ENCODE data around the gene SAG.

SAG gene

GRCh38 chr2:233265899-233266431 is 41.7 kb upstream of the SAG start:
- no peak overlapping the region for H2BK120ac ChIP-seq (ENCODE audit: insufficient read depth, low read length, poor library complexity)
- no peak overlapping the region for H4K12ac ChIP-seq (ENCODE audit: low read depth, low read length)
- peaks cover 0 to 6% of the 10 kb centered on the region in 2 experiments for H3K4me1 ChIP-seq (ENCODE audit: control insufficient read depth in 1 of 2, insufficient read depth in 2 of 2, low read length in 2 of 2)
- no peak overlapping the region for H4K8ac ChIP-seq (ENCODE audit: low read depth, low read length)
- no peaks in the 10 kb centered on the region for H3K79me1 ChIP-seq (ENCODE audit: low read length)
- H2BK12ac ChIP-seq (ENCODE audit: low read length): no peak overlapping the region
- no peak overlapping the region for H3K14ac ChIP-seq (ENCODE audit: low read length)
- peak; percentile 73 to 88 for DNase-seq
- H4K91ac ChIP-seq (ENCODE audit: low read depth, low read length): no peak overlapping the region
- no peak overlapping the region for H3K23ac ChIP-seq (ENCODE audit: low read length)
- no peak overlapping the region for H2AK5ac ChIP-seq (ENCODE audit: low read length)
- H3K79me2 ChIP-seq (ENCODE audit: control insufficient read depth, insufficient read depth, low read length, poor library complexity): no peaks in the 10 kb centered on the region
- H3K27ac ChIP-seq (ENCODE audit: low read depth, low read length): peak overlapping the region; percentile 16
- no peak overlapping the region for H2BK5ac ChIP-seq (ENCODE audit: low read depth, low read length, poor library complexity)
- peaks cover 37 to 47% of the 10 kb centered on the region in 2 experiments for H3K36me3 ChIP-seq (ENCODE audit: control insufficient read depth in 1 of 2, insufficient read depth in 2 of 2, low read length in 2 of 2)
- no peak overlapping the region for H3K4me2 ChIP-seq (ENCODE audit: low read length)
- no peak overlapping the region for H3K4me3 ChIP-seq (ENCODE audit: low read depth, low read length)
- H3K18ac ChIP-seq (ENCODE audit: low read length): no peak overlapping the region
- H2AFZ ChIP-seq (ENCODE audit: insufficient read depth, low read length, poor library complexity): no peak overlapping the region
- no peaks in the 10 kb centered on the region for H3K9me3 ChIP-seq (ENCODE audit: insufficient read depth, low read depth, low read length)
- WGBS (ENCODE audit: extremely low coverage, insufficient coverage, insufficient read length): no CpG with 5 or more reads among the region's 10 CpGs
- H3K4ac ChIP-seq (ENCODE audit: low read depth, low read length): no peak overlapping the region
- no peak overlapping the region for H3K9ac ChIP-seq (ENCODE audit: low read length)
- no peaks in the 10 kb centered on the region for H3K27me3 ChIP-seq (ENCODE audit: insufficient read depth, low read length)

- no peaks in the 10 kb centered on the region for H3K27me3 ChIP-seq (ENCODE audit: insufficient read depth, low read length)
- H4K12ac ChIP-seq (ENCODE audit: low read depth, low read length): no peak overlapping the region
- H4K91ac ChIP-seq (ENCODE audit: low read depth, low read length): no peak overlapping the region
- H2AFZ ChIP-seq (ENCODE audit: insufficient read depth, low read length, poor library complexity): no peak overlapping the region
- H3K79me2 ChIP-seq (ENCODE audit: control insufficient read depth, insufficient read depth, low read length, poor library complexity): no peaks in the 10 kb centered on the region
- peaks cover 37 to 46% of the 10 kb centered on the region in 2 experiments for H3K36me3 ChIP-seq (ENCODE audit: control insufficient read depth in 1 of 2, insufficient read depth in 2 of 2, low read length in 2 of 2)
- no peak overlapping the region for H2BK120ac ChIP-seq (ENCODE audit: insufficient read depth, low read length, poor library complexity)
- no peak overlapping the region for H3K14ac ChIP-seq (ENCODE audit: low read length)
- H3K79me1 ChIP-seq (ENCODE audit: low read length): no peaks in the 10 kb centered on the region
- no peak overlapping the region for H3K4ac ChIP-seq (ENCODE audit: low read depth, low read length)
- H2AK5ac ChIP-seq (ENCODE audit: low read length): no peak overlapping the region
- H3K18ac ChIP-seq (ENCODE audit: low read length): no peak overlapping the region
- H3K4me3 ChIP-seq (ENCODE audit: low read depth, low read length): no peak overlapping the region
- peaks cover 0 to 6% of the 10 kb centered on the region in 2 experiments for H3K4me1 ChIP-seq (ENCODE audit: control insufficient read depth in 1 of 2, insufficient read depth in 2 of 2, low read length in 2 of 2)
- H3K23ac ChIP-seq (ENCODE audit: low read length): no peak overlapping the region
- no peak overlapping the region for H3K9ac ChIP-seq (ENCODE audit: low read length)
- peak; percentile 25 to 76 for DNase-seq
- H2BK12ac ChIP-seq (ENCODE audit: low read length): no peak overlapping the region
- no CpG with 5 or more reads among the region's 4 CpGs for WGBS (ENCODE audit: extremely low coverage, insufficient coverage, insufficient read length)
- H4K8ac ChIP-seq (ENCODE audit: low read depth, low read length): no peak overlapping the region
- no peak overlapping the region for H3K27ac ChIP-seq (ENCODE audit: low read depth, low read length)
- no peak overlapping the region for H3K4me2 ChIP-seq (ENCODE audit: low read length)
- no peak overlapping the region for H2BK5ac ChIP-seq (ENCODE audit: low read depth, low read length, poor library complexity)
- H3K9me3 ChIP-seq (ENCODE audit: insufficient read depth, low read depth, low read length): no peaks in the 10 kb centered on the region
These were observed 41.1 kb upstream of the SAG start for GRCh38 chr2:233266481-233266880.

GRCh38 chr2:233267516-233268245 is 39.9 kb upstream of the SAG start:
- H4K8ac ChIP-seq (ENCODE audit: low read depth, low read length): no peak overlapping the region
- no peaks in the 10 kb centered on the region for H3K27me3 ChIP-seq (ENCODE audit: insufficient read depth, low read length)
- no peak overlapping the region for H3K4me3 ChIP-seq (ENCODE audit: low read depth, low read length)
- no peak overlapping the region for H2AK5ac ChIP-seq (ENCODE audit: low read length)
- H4K12ac ChIP-seq (ENCODE audit: low read depth, low read length): no peak overlapping the region
- H3K9me3 ChIP-seq (ENCODE audit: insufficient read depth, low read depth, low read length): no peaks in the 10 kb centered on the region
- no peak overlapping the region for H4K91ac ChIP-seq (ENCODE audit: low read depth, low read length)
- H3K79me2 ChIP-seq (ENCODE audit: control insufficient read depth, insufficient read depth, low read length, poor library complexity): no peaks in the 10 kb centered on the region
- H3K23ac ChIP-seq (ENCODE audit: low read length): no peak overlapping the region
- H3K79me1 ChIP-seq (ENCODE audit: low read length): no peaks in the 10 kb centered on the region
- H3K9ac ChIP-seq (ENCODE audit: low read length): no peak overlapping the region
- no peak overlapping the region for H2BK12ac ChIP-seq (ENCODE audit: low read length)
- H2BK5ac ChIP-seq (ENCODE audit: low read depth, low read length, poor library complexity): no peak overlapping the region
- no peak overlapping the region for H3K18ac ChIP-seq (ENCODE audit: low read length)
- no peak overlapping the region for H3K4me2 ChIP-seq (ENCODE audit: low read length)
- H2AFZ ChIP-seq (ENCODE audit: insufficient read depth, low read length, poor library complexity): no peak overlapping the region
- peaks cover 0 to 6% of the 10 kb centered on the region in 2 experiments for H3K4me1 ChIP-seq (ENCODE audit: control insufficient read depth in 1 of 2, insufficient read depth in 2 of 2, low read length in 2 of 2)
- no peak overlapping the region for H3K4ac ChIP-seq (ENCODE audit: low read depth, low read length)
- no peak overlapping the region for H3K14ac ChIP-seq (ENCODE audit: low read length)
- DNase-seq: no peak
- peaks cover 30 to 40% of the 10 kb centered on the region in 2 experiments for H3K36me3 ChIP-seq (ENCODE audit: control insufficient read depth in 1 of 2, insufficient read depth in 2 of 2, low read length in 2 of 2)
- WGBS (ENCODE audit: extremely low coverage, insufficient coverage, insufficient read length): no CpG with 5 or more reads among the region's 6 CpGs
- H3K27ac ChIP-seq (ENCODE audit: low read depth, low read length): no peak overlapping the region
- no peak overlapping the region for H2BK120ac ChIP-seq (ENCODE audit: insufficient read depth, low read length, poor library complexity)

- no peak overlapping the region for H3K27ac ChIP-seq (ENCODE audit: low read depth, low read length)
- no CpG with 5 or more reads among the region's 5 CpGs for WGBS (ENCODE audit: extremely low coverage, insufficient coverage, insufficient read length)
These were observed 37.2 kb upstream of the SAG start for GRCh38 chr2:233270366-233270765.

More at GRCh38 chr2:233270366-233270765, 37.2 kb upstream of the SAG start:
- Histone ChIP-seq H3K79me2 (ENCODE audit: control insufficient read depth, insufficient read depth, low read length, poor library complexity) (no peaks in the 10 kb centered on the region), H4K12ac (ENCODE audit: low read depth, low read length) (no peak overlapping the region), H3K23ac (ENCODE audit: low read length) (no peak overlapping the region), H2BK5ac (ENCODE audit: low read depth, low read length, poor library complexity) (no peak overlapping the region), H3K27me3 (ENCODE audit: insufficient read depth, low read length) (no peaks in the 10 kb centered on the region), H3K4me3 (ENCODE audit: low read depth, low read length) (no peak overlapping the region), H3K36me3 (ENCODE audit: control insufficient read depth in 1 of 2, insufficient read depth in 2 of 2, low read length in 2 of 2) (peaks cover 23 to 43% of the 10 kb centered on the region in 2 experiments), H3K14ac (ENCODE audit: low read length) (no peak overlapping the region), H3K9ac (ENCODE audit: low read length) (no peak overlapping the region), H3K18ac (ENCODE audit: low read length) (no peak overlapping the region), H3K4me1 (ENCODE audit: control insufficient read depth in 1 of 2, insufficient read depth in 2 of 2, low read length in 2 of 2) (peaks cover 0 to 6% of the 10 kb centered on the region in 2 experiments), H2AFZ (ENCODE audit: insufficient read depth, low read length, poor library complexity) (no peak overlapping the region), H2BK12ac (ENCODE audit: low read length) (no peak overlapping the region), H2BK120ac (ENCODE audit: insufficient read depth, low read length, poor library complexity) (no peak overlapping the region), H3K4me2 (ENCODE audit: low read length) (no peak overlapping the region), H4K8ac (ENCODE audit: low read depth, low read length) (no peak overlapping the region), H3K9me3 (ENCODE audit: insufficient read depth, low read depth, low read length) (no peaks in the 10 kb centered on the region), H3K79me1 (ENCODE audit: low read length) (no peaks in the 10 kb centered on the region), H2AK5ac (ENCODE audit: low read length) (no peak overlapping the region), H4K91ac (ENCODE audit: low read depth, low read length) (no peak overlapping the region), H3K4ac (ENCODE audit: low read depth, low read length) (no peak overlapping the region)
- no peak for DNase-seq
